ENCODE results near the gene ACTL8. TPM values are rescaled to one million over a fixed set of nuclear protein-coding genes. Genes with fewer than 3 reads are reported as not detected.

ACTL8 gene
- total RNA-seq, 1 experiment from 2014 or later = not detected

DNA sequence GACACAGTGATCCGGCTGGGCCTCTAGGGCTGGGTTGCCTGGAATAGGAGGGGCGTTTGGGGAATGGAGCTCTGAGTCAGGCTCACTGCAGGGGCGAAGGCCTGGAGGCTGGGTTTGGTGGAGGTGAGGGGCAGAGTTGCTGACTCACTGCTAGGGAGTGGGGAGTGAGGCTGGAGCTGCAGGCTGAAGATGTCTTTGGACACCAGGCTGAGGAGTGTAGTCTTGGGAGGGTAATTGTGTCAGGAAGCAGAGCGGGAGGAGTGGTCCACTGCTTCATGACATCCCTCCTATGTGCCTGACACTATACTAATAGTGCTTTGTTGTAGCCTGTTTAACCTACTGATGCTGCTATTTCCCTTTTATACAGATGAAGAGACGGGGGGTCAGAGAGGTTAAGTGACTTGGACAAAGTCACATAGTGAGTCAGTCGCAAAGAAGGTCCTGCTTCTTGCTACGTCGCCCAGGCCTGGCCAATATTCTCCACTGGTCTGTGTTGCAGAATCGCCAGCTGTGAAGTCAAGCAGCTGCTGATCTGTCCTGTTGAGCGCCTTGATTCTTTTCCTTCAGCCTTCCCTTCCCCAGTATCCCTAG is 13.6 kb downstream of the ACTL8 start:
- CTCF ChIA-PET = no interaction called here
- no peak for DNase-seq

DNA sequence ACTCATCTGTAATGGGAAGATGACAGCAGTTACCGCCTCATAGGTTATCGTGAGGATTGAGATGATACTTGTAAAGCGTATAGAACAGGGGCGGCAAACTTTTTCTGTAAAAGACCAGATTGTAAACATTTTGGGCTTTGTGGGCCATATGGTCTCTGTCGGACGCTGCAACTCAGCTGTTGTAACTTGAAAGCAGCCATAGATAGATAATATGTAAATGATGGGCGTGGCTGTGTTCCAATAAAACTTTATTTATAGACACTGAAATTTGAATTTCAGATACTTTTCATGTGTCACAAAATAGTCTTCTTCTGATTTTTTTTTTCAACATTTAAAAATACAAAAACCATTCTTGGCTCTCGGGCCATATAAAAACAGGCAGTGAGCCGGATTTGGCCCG is 15.8 kb downstream of the ACTL8 start:
- TF ChIP-seq, protein P1, sequence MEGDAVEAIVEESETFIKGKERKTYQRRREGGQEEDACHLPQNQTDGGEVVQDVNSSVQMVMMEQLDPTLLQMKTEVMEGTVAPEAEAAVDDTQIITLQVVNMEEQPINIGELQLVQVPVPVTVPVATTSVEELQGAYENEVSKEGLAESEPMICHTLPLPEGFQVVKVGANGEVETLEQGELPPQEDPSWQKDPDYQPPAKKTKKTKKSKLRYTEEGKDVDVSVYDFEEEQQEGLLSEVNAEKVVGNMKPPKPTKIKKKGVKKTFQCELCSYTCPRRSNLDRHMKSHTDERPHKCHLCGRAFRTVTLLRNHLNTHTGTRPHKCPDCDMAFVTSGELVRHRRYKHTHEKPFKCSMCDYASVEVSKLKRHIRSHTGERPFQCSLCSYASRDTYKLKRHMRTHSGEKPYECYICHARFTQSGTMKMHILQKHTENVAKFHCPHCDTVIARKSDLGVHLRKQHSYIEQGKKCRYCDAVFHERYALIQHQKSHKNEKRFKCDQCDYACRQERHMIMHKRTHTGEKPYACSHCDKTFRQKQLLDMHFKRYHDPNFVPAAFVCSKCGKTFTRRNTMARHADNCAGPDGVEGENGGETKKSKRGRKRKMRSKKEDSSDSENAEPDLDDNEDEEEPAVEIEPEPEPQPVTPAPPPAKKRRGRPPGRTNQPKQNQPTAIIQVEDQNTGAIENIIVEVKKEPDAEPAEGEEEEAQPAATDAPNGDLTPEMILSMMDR (IDR thresholded peaks at IDR 0.05; ENCODE audit: unreplicated experiment) = no peak
- intact Hi-C loops (cut with micrococcal nuclease; ENCODE audit: unreplicated experiment) = no loop called here
- no peaks in the 10 kb centered on the region for H3K9me3 Mint-ChIP-seq (ENCODE audit: low read depth, unreplicated experiment)
- H3K27me3 Mint-ChIP-seq (ENCODE audit: unreplicated experiment) = peaks cover 96% of the 10 kb centered on the region
- CTCF ChIA-PET = no interaction called here
- no peak for DNase-seq
- BruUV-seq (replicated peaks) = no TSS peak
- no peak overlapping the region for H3K27ac Mint-ChIP-seq (ENCODE audit: unreplicated experiment)
- peaks cover 4% of the 10 kb centered on the region for H3K36me3 Mint-ChIP-seq (ENCODE audit: insufficient read depth, unreplicated experiment)
- H3K4me3 Mint-ChIP-seq (ENCODE audit: low read depth, unreplicated experiment) = no peak overlapping the region
- H3K4me1 Mint-ChIP-seq (ENCODE audit: low read depth, unreplicated experiment) = no peaks in the 10 kb centered on the region

More for the DNA sequence above, 13.6 kb downstream of the ACTL8 start:
- H3K36me3 Mint-ChIP-seq (ENCODE audit: insufficient read depth, unreplicated experiment) = no peaks in the 10 kb centered on the region
- no peaks in the 10 kb centered on the region for H3K9me3 Mint-ChIP-seq (ENCODE audit: low read depth, unreplicated experiment)
- TF ChIP-seq, protein P1 (IDR thresholded peaks at IDR 0.05; ENCODE audit: unreplicated experiment) = no peak
- intact Hi-C loops (cut with micrococcal nuclease; ENCODE audit: unreplicated experiment) = no loop called here
- no peak overlapping the region for H3K27ac Mint-ChIP-seq (ENCODE audit: unreplicated experiment)
- H3K4me3 Mint-ChIP-seq (ENCODE audit: low read depth, unreplicated experiment) = no peak overlapping the region
- peaks cover 96% of the 10 kb centered on the region for H3K27me3 Mint-ChIP-seq (ENCODE audit: unreplicated experiment)
- BruUV-seq (replicated peaks) = no TSS peak
- H3K4me1 Mint-ChIP-seq (ENCODE audit: low read depth, unreplicated experiment) = no peaks in the 10 kb centered on the region

DNA sequence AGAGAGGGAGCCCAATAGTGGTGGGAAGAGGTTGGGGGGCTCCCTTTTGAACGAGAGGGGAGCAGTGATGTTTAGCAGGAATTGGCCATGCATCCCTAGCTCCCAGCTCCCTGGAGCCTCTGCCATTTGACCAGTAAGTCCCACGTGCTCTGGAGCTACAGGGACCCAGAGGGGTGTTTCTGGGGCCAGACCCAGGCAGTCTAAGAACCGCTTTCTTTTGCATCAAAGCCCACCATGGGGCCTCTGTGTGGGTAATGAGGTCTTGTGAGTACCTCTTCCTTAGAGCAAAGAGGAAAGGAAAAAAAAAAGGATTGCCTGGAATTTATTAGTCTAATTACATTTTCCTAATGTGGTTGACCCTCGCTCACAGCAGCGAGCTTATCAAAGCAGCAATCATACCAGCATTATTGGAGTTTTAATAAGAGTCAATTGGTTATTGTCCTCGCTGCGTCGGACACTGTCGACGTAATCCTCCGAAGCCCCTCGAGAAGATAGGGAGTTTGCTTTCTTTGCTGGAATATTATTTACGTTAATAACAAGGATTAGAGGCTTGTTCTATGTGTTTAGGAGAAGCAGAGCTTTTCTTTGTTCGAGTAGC is 17.6 kb downstream of the ACTL8 start:
- no TSS peak for BruUV-seq (replicated peaks)
- Mint-ChIP-seq H3K27ac (ENCODE audit: unreplicated experiment) (no peak overlapping the region), H3K36me3 (ENCODE audit: insufficient read depth, unreplicated experiment) (peaks cover 4% of the 10 kb centered on the region), H3K4me1 (ENCODE audit: low read depth, unreplicated experiment) (no peaks in the 10 kb centered on the region), H3K9me3 (ENCODE audit: low read depth, unreplicated experiment) (no peaks in the 10 kb centered on the region), H3K27me3 (ENCODE audit: unreplicated experiment) (peaks cover 96% of the 10 kb centered on the region), H3K4me3 (ENCODE audit: low read depth, unreplicated experiment) (no peak overlapping the region)
- intact Hi-C loops (cut with micrococcal nuclease; ENCODE audit: unreplicated experiment) = no loop called here
- TF ChIP-seq, protein P1 (IDR thresholded peaks at IDR 0.05; ENCODE audit: unreplicated experiment) = no peak
- CTCF ChIA-PET = no interaction called here
- no peak for DNase-seq

- DNase-seq = no peak
- no peaks in the 10 kb centered on the region for H3K9me3 Mint-ChIP-seq (ENCODE audit: low read depth, unreplicated experiment)
- TF ChIP-seq, protein P1 (IDR thresholded peaks at IDR 0.05; ENCODE audit: unreplicated experiment) = no peak
- intact Hi-C loops (cut with micrococcal nuclease; ENCODE audit: unreplicated experiment) = no loop called here
- BruUV-seq (replicated peaks) = no TSS peak
- H3K4me3 Mint-ChIP-seq (ENCODE audit: low read depth, unreplicated experiment) = no peak overlapping the region
- H3K27me3 Mint-ChIP-seq (ENCODE audit: unreplicated experiment) = peaks cover 96% of the 10 kb centered on the region
- H3K36me3 Mint-ChIP-seq (ENCODE audit: insufficient read depth, unreplicated experiment) = peaks cover 4% of the 10 kb centered on the region
- no peaks in the 10 kb centered on the region for H3K4me1 Mint-ChIP-seq (ENCODE audit: low read depth, unreplicated experiment)
- H3K27ac Mint-ChIP-seq (ENCODE audit: unreplicated experiment) = no peak overlapping the region
- CTCF ChIA-PET = no interaction called here
Measured at GRCh38 chr1:17773591-17774326, 18.6 kb downstream of the ACTL8 start.
